Kidney (tissue), 14 donors: ENCODE measurements around the gene CIT. TPM values are rescaled to one million over a fixed set of nuclear protein-coding genes. Genes with fewer than 3 reads are reported as not detected.
A peak's percentile ranks its signal among the peaks of the same experiment; 100 is the strongest.

Source experiments
- DNase-seq, 5 donors: peaks; one replicate each; pipeline ENCODE4 v3.0.0-alpha.2; 2013 to 2020
- FAIRE-seq: peaks from 2 replicates; lab custom pipeline; 2012; peaks lifted over from hg19 to GRCh38; lab: Jason Lieb, UNC
- H3K27ac ChIP-seq, 2 donors: one replicate each; pipeline ENCODE4 v1.7.0; 2013; ENCODE audit warnings: low read depth in 2 of 2, low read length in 2 of 2, inconsistent platforms in 1 of 2
- H3K27me3 ChIP-seq: one replicate; pipeline ENCODE4 v1.7.1; 2013; ENCODE audit warnings: low read length, inconsistent platforms; ENCODE audit not compliant: control insufficient read depth, insufficient read depth
- H3K36me3 ChIP-seq, 3 donors: one replicate each; pipeline versions ENCODE4 v1.7.0 to v1.7.1; 2013; ENCODE audit warnings: low read length in 3 of 3, control low read depth in 1 of 3, inconsistent platforms in 1 of 3; ENCODE audit not compliant: insufficient read depth in 3 of 3, control insufficient read depth in 2 of 3
- H3K4me1 ChIP-seq, 3 donors: one replicate each; pipeline versions ENCODE4 v1.7.0 to v1.7.1; 2013; ENCODE audit warnings: low read length in 3 of 3, inconsistent platforms in 1 of 3, low read depth in 1 of 3; ENCODE audit not compliant: control insufficient read depth in 2 of 3, insufficient read depth in 2 of 3
- H3K4me3 ChIP-seq, 3 donors: one replicate each; pipeline versions ENCODE4 v1.7.0 to v1.8.1; 2013; ENCODE audit warnings: low read length in 3 of 3, control low read depth in 1 of 3, inconsistent platforms in 1 of 3
- H3K9ac ChIP-seq, 3 donors: one replicate each; pipeline versions ENCODE4 v1.7.0 to v1.7.1; 2013; ENCODE audit warnings: low read length in 3 of 3, control low read depth in 1 of 3, inconsistent platforms in 1 of 3
- H3K9me3 ChIP-seq, 3 donors: one replicate each; pipeline versions ENCODE4 v1.7.0 to v1.7.1; 2013; ENCODE audit warnings: low read length in 3 of 3, control low read depth in 1 of 3, inconsistent platforms in 1 of 3; ENCODE audit not compliant: control insufficient read depth in 2 of 3, insufficient read depth in 1 of 3
- CTCF ChIP-seq: IDR thresholded peaks from 3 replicates; pipeline ENCODE4 v1.5.1; 2012; ENCODE audit warnings: mild to moderate bottlenecking, moderate library complexity, borderline replicate concordance; ENCODE audit not compliant: insufficient read depth; ENCODE audit errors: extremely low read depth
- intact Hi-C: fragments of 100-400 bp; cut with DNase I; formaldehyde crosslinking; loops from one replicate; pipeline ENCODE4 v1.11.1; 2022
- polyA plus RNA-seq: library from polyadenylated mRNA; stranded (reverse); fragments of 350-450 nt; fragmentation: Illumina TruSeq; extraction: RNeasy Lipid Tissue Mini Kit (QIAGEN cat#74804); gene quantifications from one replicate; pipeline ENCODE4 v1.2.3, GENCODE V29; 2014; ENCODE audit warnings: low read depth, low replicate concordance; ENCODE audit not compliant: insufficient read depth
- total RNA-seq: library from RNA; stranded (reverse); fragmentation: NEBNext Ultra II Directional; extraction: Animal tissue kit (Norgen Biotek cat#: 25700); gene quantifications from one replicate; pipeline ENCODE4 v1.2.1, GENCODE V29; 2021
- donor health status: control.
- donor health status: control.
- donor health status: control.
- donor health status: control.
- donor health status: control.
- donor health status: DM: yes; HTN: yes; CAD: no.
- donor health status: Normal renal cell carcinoma (clear cell type).

Gene CIT
- total and polyA plus RNA-seq, 2 donors from 2014 or later = 3.0 to 81.6 TPM

- Histone ChIP-seq H3K4me1 (peaks cover 0 to 7% (median 4%) of the 10 kb centered on the region in 3 donors), H3K36me3 (no peaks in the 10 kb centered on the region), H3K27ac (no peak overlapping the region), H3K9me3 (no peaks in the 10 kb centered on the region), H3K4me3 (no peak overlapping the region), H3K27me3 (no peaks in the 10 kb centered on the region), H3K9ac (no peak overlapping the region)
- FAIRE-seq (no peak), DNase-seq (no peak)
- TF ChIP-seq CTCF = no peak
- intact Hi-C loops = no loop called here
Observed at GRCh38 chr12:119808441-119808840, 68.7 kb downstream of the CIT start.

- FAIRE-seq = no peak
Observed at GRCh38 chr12:119807380-119807779, 69.7 kb downstream of the CIT start.

GRCh38 chr12:119804011-119804641 lies 73.0 kb downstream of the CIT start:
- intact Hi-C loops = no loop called here
- Histone ChIP-seq H3K27ac (no peak overlapping the region), H3K9me3 (no peaks in the 10 kb centered on the region), H3K4me3 (peak overlapping the region; percentile 28 to 64 (median 63)), H3K27me3 (no peaks in the 10 kb centered on the region), H3K4me1 (peaks cover 0 to 7% (median 4%) of the 10 kb centered on the region in 3 donors), H3K36me3 (no peaks in the 10 kb centered on the region), H3K9ac (peak overlapping the region in 2 of 3 donors; percentile 7 to 62)
- FAIRE-seq (no peak), DNase-seq (peak; percentile 83 to 90 (median 88))
- TF ChIP-seq CTCF = peak; percentile 46

More at GRCh38 chr12:119807380-119807779, 69.7 kb downstream of the CIT start:
- Histone ChIP-seq H3K9me3 (no peaks in the 10 kb centered on the region), H3K9ac (no peak overlapping the region), H3K36me3 (no peaks in the 10 kb centered on the region), H3K4me1 (peaks cover 0 to 7% (median 4%) of the 10 kb centered on the region in 3 donors), H3K27me3 (no peaks in the 10 kb centered on the region), H3K27ac (no peak overlapping the region), H3K4me3 (no peak overlapping the region)
- no peak for TF ChIP-seq CTCF
- no peak for DNase-seq
- intact Hi-C loops = no loop called here

GRCh38 chr12:119803381-119803791 lies 73.7 kb downstream of the CIT start:
- FAIRE-seq (no peak), DNase-seq (peak in 4 of 5 donors; percentile 52 to 80 (median 74))
- peaks cover 0 to 7% (median 4%) of the 10 kb centered on the region in 3 donors for H3K4me1 ChIP-seq
- no peak for TF ChIP-seq CTCF
- H3K9me3 ChIP-seq = no peaks in the 10 kb centered on the region
- H3K27ac ChIP-seq = peak overlapping the region in 1 of 2 donors; percentile 4
- H3K27me3 ChIP-seq = no peaks in the 10 kb centered on the region
- H3K36me3 ChIP-seq = no peaks in the 10 kb centered on the region
- peak overlapping the region in 1 of 3 donors; percentile 62 for H3K9ac ChIP-seq
- intact Hi-C loops = no loop called here
- H3K4me3 ChIP-seq = peak overlapping the region; percentile 28 to 64 (median 63)
